NT2/D1 (cell line): ENCODE measurements around the gene TMEM184C.

ENCODE experiments used
- DNase-seq: peaks from one replicate; pipeline ENCODE4 v3.0.0-alpha.2; 2011; ENCODE audit warnings: low read depth, low spot score
- H3K27me3 ChIP-seq: 2 replicates; pipeline ENCODE4 v1.6.0; 2011; ENCODE audit warnings: mild to moderate bottlenecking; ENCODE audit not compliant: insufficient read length, insufficient read depth
- H3K36me3 ChIP-seq: 2 replicates; pipeline ENCODE4 v1.6.1; 2011; ENCODE audit warnings: mild to moderate bottlenecking, low read length, mixed read lengths; ENCODE audit not compliant: insufficient read depth, insufficient read length
- H3K4me1 ChIP-seq: 2 replicates; pipeline ENCODE4 v1.5.1; 2011; ENCODE audit not compliant: insufficient read depth, insufficient read length
- H3K4me3 ChIP-seq: 2 replicates; pipeline ENCODE4 v1.5.1; 2011; ENCODE audit warnings: low read depth; ENCODE audit not compliant: insufficient read length
- H3K9ac ChIP-seq: 2 replicates; pipeline ENCODE4 v1.6.0; 2011; ENCODE audit warnings: low read depth; ENCODE audit not compliant: insufficient read length
- H3K9me3 ChIP-seq: 2 replicates; pipeline ENCODE4 v1.5.1; 2011; ENCODE audit warnings: mild to moderate bottlenecking, low read length; ENCODE audit not compliant: insufficient read depth
- SUZ12 ChIP-seq: IDR thresholded peaks from 2 replicates; pipeline ENCODE4 v1.6.1; 2011; ENCODE audit not compliant: insufficient read length, insufficient read depth; ENCODE audit errors: extremely low read depth
- YY1 ChIP-seq: IDR thresholded peaks from 2 replicates; pipeline ENCODE4 v1.6.1; 2011; ENCODE audit not compliant: insufficient read length, insufficient read depth
- ZNF274 ChIP-seq: IDR thresholded peaks from 2 replicates; pipeline ENCODE4 v1.6.1; 2011; ENCODE audit warnings: mild to moderate bottlenecking, low read depth, low read length

Gene TMEM184C

GRCh38 chr4:147590249-147590920 lies 26.8 kb upstream of the TMEM184C start:
- Histone ChIP-seq H3K4me3 (no peak overlapping the region), H3K36me3 (no peaks in the 10 kb centered on the region), H3K4me1 (no peaks in the 10 kb centered on the region), H3K9ac (no peak overlapping the region), H3K27me3 (no peaks in the 10 kb centered on the region), H3K9me3 (no peaks in the 10 kb centered on the region; the same call in 1 of the 2 replicates)
- peak; percentile 33 for DNase-seq
- TF ChIP-seq ZNF274 = no peak
- no peak for TF ChIP-seq YY1
- TF ChIP-seq SUZ12 = no peak

- TF ChIP-seq YY1 (no peak), ZNF274 (no peak), SUZ12 (no peak)
- H3K4me3 ChIP-seq = no peak overlapping the region
- no peaks in the 10 kb centered on the region for H3K27me3 ChIP-seq
- no peak overlapping the region for H3K9ac ChIP-seq
- no peaks in the 10 kb centered on the region; the same call in 1 of the 2 replicates for H3K9me3 ChIP-seq
- no peak for DNase-seq
- H3K36me3 ChIP-seq = no peaks in the 10 kb centered on the region
- H3K4me1 ChIP-seq = no peaks in the 10 kb centered on the region
Measured at GRCh38 chr4:147591106-147591505, 26.1 kb upstream of the TMEM184C start.

GRCh38 chr4:147594107-147594506 lies 23.1 kb upstream of the TMEM184C start:
- TF ChIP-seq ZNF274 = no peak
- TF ChIP-seq YY1 = no peak
- TF ChIP-seq SUZ12 = no peak
- H3K4me3 ChIP-seq = no peak overlapping the region
- H3K27me3 ChIP-seq = no peaks in the 10 kb centered on the region
- no peak overlapping the region for H3K9ac ChIP-seq
- peaks cover 1% of the 10 kb centered on the region for H3K4me1 ChIP-seq
- no peaks in the 10 kb centered on the region; the same call in 1 of the 2 replicates for H3K9me3 ChIP-seq
- DNase-seq = no peak
- H3K36me3 ChIP-seq = no peaks in the 10 kb centered on the region

- no peak overlapping the region for H3K4me3 ChIP-seq
- DNase-seq = no peak
- no peaks in the 10 kb centered on the region; the same call in 1 of the 2 replicates for H3K9me3 ChIP-seq
- no peak overlapping the region for H3K9ac ChIP-seq
- H3K4me1 ChIP-seq = peaks cover 1% of the 10 kb centered on the region
- no peak for TF ChIP-seq YY1
- TF ChIP-seq SUZ12 = no peak
- no peak for TF ChIP-seq ZNF274
- H3K36me3 ChIP-seq = no peaks in the 10 kb centered on the region
- H3K27me3 ChIP-seq = no peaks in the 10 kb centered on the region
Measured at GRCh38 chr4:147594578-147594977, 22.6 kb upstream of the TMEM184C start.

- Histone ChIP-seq H3K27me3 (no peaks in the 10 kb centered on the region), H3K4me1 (peaks cover 1% of the 10 kb centered on the region), H3K36me3 (no peaks in the 10 kb centered on the region), H3K9ac (no peak overlapping the region), H3K9me3 (no peaks in the 10 kb centered on the region; the same call in 1 of the 2 replicates), H3K4me3 (no peak overlapping the region)
- TF ChIP-seq YY1 (no peak), SUZ12 (no peak), ZNF274 (no peak)
- no peak for DNase-seq
Measured at GRCh38 chr4:147596377-147596776, 20.8 kb upstream of the TMEM184C start.

DNA sequence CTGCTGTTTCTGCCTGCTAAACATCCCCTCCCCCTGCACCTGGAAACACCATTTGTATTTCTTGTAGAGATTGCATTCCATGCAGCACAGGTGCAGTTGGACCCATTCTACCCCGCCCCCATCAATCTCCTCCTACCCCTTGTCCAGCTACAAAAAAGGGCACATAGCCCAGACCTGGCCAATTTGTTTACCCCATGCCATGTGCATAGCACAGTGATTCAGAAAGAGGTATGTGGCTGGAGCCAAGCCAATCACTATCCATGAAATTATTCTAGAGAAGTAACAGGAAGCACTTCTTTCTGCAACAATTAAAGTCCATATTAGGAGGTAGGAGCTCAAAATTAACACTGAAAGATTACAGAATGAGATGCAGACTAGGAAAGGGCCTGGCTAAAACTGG lies 20.2 kb upstream of the TMEM184C start:
- H3K4me3 ChIP-seq = no peak overlapping the region
- peaks cover 1% of the 10 kb centered on the region for H3K4me1 ChIP-seq
- no peaks in the 10 kb centered on the region for H3K27me3 ChIP-seq
- no peaks in the 10 kb centered on the region for H3K36me3 ChIP-seq
- no peak overlapping the region for H3K9ac ChIP-seq
- TF ChIP-seq YY1 (no peak), ZNF274 (no peak), SUZ12 (no peak)
- H3K9me3 ChIP-seq = no peaks in the 10 kb centered on the region; the same call in 1 of the 2 replicates
- DNase-seq = no peak

- no peak for TF ChIP-seq SUZ12
- no peak for TF ChIP-seq ZNF274
- no peak for TF ChIP-seq YY1
- Histone ChIP-seq H3K4me1 (peaks cover 1% of the 10 kb centered on the region), H3K27me3 (no peaks in the 10 kb centered on the region), H3K9ac (no peak overlapping the region), H3K36me3 (no peaks in the 10 kb centered on the region), H3K4me3 (no peak overlapping the region), H3K9me3 (no peaks in the 10 kb centered on the region; the same call in 1 of the 2 replicates)
- no peak for DNase-seq
Measured at GRCh38 chr4:147597561-147597960, 19.6 kb upstream of the TMEM184C start.
